GM12878 (cell line): ENCODE data around the gene PHOSPHO1. TPM values are rescaled to one million over a fixed set of nuclear protein-coding genes. Genes with fewer than 3 reads are reported as not detected.
A peak's percentile ranks its signal among the peaks of the same experiment; 100 is the strongest.

Experiments used
- DPF2 ChIP-seq: fragments of 450-650 bp; IDR thresholded peaks from 2 replicates; pipeline ENCODE4 v1.6.1; 2017; ENCODE audit warnings: mild to moderate bottlenecking
- NFYA ChIP-seq: IDR thresholded peaks from 2 replicates; pipeline ENCODE4 v1.6.1; 2011; ENCODE audit warnings: low read depth, mild to moderate bottlenecking, low read length, improper control_type of control experiment, borderline replicate concordance
- RB1 ChIP-seq: fragments of 450-650 bp; formaldehyde crosslinking; IDR thresholded peaks from 2 replicates; pipeline ENCODE4 v1.6.1; 2017; ENCODE audit warnings: mild to moderate bottlenecking, borderline replicate concordance
- RCOR1 ChIP-seq: conservative IDR thresholded peaks from 2 replicates; pipeline ENCODE4 v1.6.1; 2012; ENCODE audit warnings: low read depth, low read length, improper control_type of control experiment
- SIX5 ChIP-seq: IDR thresholded peaks from 2 replicates; pipeline ENCODE4 v1.6.1; 2011; ENCODE audit warnings: mild to moderate bottlenecking, low read depth, low read length, moderate library complexity; ENCODE audit not compliant: severe bottlenecking
- SMAD5 ChIP-seq: IDR thresholded peaks from 2 replicates; pipeline ENCODE4 v1.6.1; 2016; ENCODE audit warnings: antibody characterized with exemption, low read depth
- polyA plus RNA-seq, 11 experiments: library from polyadenylated mRNA; depleted of rRNA in 4 of 11; unstranded in 6 of 11; stranded (reverse) in 5 of 11; fragments of >200 nt; fragmentation: Nextera tagmentation in 4 of 11; fragmentation: Illumina TruSeq in 1 of 11; extraction: Ambion mirVana in 4 of 11; extraction: Trizol in 1 of 11; gene quantifications; 1 replicate in 1 of 11; 2 replicates in 10 of 11; pipeline versions ENCODE4 v1.2.1 to v1.2.3, GENCODE V29; 2011 to 2016; ENCODE audit warnings: inconsistent platforms in 2 of 11, missing spikeins in 2 of 11, low read depth in 1 of 11
- total RNA-seq, 4 experiments: library from RNA; depleted of rRNA in 3 of 4; stranded (reverse); fragments of >200 nt in 3 of 4; fragmentation: Illumina TruSeq in 1 of 4; extraction: Trizol in 1 of 4; gene quantifications; 2 replicates each; pipeline versions ENCODE4 v1.2.1 to v1.2.3, GENCODE V29; 2013 to 2021
- TF ChIP-seq, protein P1 (sequence below): fragments of 450-650 bp; IDR thresholded peaks from 2 replicates; pipeline ENCODE4 v1.6.1; 2017; ENCODE audit warnings: mild to moderate bottlenecking, moderate library complexity
- TF ChIP-seq, protein P2 (sequence below): IDR thresholded peaks from 2 replicates; pipeline ENCODE4 v1.6.1; 2011; ENCODE audit warnings: mild to moderate bottlenecking, low read depth, low read length, moderate library complexity; ENCODE audit not compliant: insufficient replicate concordance
- TF ChIP-seq, protein P3 (sequence below), 3 experiments: IDR thresholded peaks in 2 of 3; conservative IDR thresholded peaks in 1 of 3; 2 replicates each; pipeline ENCODE4 v1.5.1; 2011; ENCODE audit warnings: low read depth in 3 of 3, low read length in 3 of 3, mild to moderate bottlenecking in 3 of 3, control low read depth in 2 of 3, moderate library complexity in 2 of 3, inconsistent platforms in 1 of 3, mixed read lengths in 1 of 3; ENCODE audit not compliant: control insufficient read depth in 2 of 3, insufficient read depth in 1 of 3; ENCODE audit errors: extremely low read depth in 1 of 3

PHOSPHO1 gene
- total and polyA plus RNA-seq, 10 of the 15 experiments (the other 5 are each of a cell fraction or from before 2014, with no cell fraction given) = 0.03 to 1.5 (median 0.16) TPM; not detected in 2

DNA sequence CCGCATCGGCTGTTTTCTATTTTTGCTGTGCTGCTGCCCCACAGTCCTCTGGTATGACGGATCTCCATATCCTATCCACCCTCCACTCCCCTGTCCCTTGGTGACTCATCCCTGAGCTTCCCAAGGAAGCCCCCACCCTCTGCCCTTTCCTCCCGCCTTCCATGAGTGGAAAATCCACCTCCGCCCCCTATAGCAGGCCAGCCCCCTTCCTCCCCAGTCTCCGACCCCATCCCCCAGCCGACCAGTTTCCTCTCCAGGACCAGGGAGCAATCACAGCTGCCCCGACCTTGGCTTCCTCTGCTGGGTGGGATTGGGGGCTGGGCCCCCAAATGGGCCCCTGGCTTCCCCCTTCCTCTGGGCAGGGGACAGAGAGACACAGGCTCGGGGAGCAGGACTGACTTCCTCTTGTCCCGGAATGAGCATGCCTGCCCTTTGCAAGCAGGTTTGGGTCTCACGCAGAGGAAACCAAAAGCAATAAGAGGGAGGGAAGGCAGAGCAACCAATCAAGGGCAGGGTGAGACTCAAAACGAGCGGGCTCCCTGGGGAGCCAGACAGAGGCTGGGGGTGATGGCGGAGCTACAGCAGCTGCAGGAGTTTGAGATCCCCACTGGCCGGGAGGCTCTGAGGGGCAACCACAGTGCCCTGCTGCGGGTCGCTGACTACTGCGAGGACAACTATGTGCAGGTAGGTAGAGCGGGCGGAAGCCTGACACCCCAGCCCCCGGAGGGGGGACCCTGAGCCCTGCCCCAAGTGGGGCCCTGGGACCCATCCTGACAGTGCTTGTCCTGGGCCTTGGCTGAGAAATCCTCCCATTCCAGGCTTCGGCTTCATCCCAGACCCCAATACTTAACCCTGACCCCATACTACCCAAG, 20.2 kb downstream of the PHOSPHO1 start, which contains the start of the genes ABI3 and GNGT2 (continued):
- TF ChIP-seq, protein P1, sequence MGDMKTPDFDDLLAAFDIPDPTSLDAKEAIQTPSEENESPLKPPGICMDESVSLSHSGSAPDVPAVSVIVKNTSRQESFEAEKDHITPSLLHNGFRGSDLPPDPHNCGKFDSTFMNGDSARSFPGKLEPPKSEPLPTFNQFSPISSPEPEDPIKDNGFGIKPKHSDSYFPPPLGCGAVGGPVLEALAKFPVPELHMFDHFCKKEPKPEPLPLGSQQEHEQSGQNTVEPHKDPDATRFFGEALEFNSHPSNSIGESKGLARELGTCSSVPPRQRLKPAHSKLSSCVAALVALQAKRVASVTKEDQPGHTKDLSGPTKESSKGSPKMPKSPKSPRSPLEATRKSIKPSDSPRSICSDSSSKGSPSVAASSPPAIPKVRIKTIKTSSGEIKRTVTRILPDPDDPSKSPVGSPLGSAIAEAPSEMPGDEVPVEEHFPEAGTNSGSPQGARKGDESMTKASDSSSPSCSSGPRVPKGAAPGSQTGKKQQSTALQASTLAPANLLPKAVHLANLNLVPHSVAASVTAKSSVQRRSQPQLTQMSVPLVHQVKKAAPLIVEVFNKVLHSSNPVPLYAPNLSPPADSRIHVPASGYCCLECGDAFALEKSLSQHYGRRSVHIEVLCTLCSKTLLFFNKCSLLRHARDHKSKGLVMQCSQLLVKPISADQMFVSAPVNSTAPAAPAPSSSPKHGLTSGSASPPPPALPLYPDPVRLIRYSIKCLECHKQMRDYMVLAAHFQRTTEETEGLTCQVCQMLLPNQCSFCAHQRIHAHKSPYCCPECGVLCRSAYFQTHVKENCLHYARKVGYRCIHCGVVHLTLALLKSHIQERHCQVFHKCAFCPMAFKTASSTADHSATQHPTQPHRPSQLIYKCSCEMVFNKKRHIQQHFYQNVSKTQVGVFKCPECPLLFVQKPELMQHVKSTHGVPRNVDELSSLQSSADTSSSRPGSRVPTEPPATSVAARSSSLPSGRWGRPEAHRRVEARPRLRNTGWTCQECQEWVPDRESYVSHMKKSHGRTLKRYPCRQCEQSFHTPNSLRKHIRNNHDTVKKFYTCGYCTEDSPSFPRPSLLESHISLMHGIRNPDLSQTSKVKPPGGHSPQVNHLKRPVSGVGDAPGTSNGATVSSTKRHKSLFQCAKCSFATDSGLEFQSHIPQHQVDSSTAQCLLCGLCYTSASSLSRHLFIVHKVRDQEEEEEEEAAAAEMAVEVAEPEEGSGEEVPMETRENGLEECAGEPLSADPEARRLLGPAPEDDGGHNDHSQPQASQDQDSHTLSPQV = no peak
- no peak for TF ChIP-seq NFYA
- peak; percentile 83; the same call in 1 of the 2 replicates for TF ChIP-seq RB1
- peak; percentile 39; the same call in 1 of the 2 replicates for TF ChIP-seq DPF2
- TF ChIP-seq, protein P2, sequence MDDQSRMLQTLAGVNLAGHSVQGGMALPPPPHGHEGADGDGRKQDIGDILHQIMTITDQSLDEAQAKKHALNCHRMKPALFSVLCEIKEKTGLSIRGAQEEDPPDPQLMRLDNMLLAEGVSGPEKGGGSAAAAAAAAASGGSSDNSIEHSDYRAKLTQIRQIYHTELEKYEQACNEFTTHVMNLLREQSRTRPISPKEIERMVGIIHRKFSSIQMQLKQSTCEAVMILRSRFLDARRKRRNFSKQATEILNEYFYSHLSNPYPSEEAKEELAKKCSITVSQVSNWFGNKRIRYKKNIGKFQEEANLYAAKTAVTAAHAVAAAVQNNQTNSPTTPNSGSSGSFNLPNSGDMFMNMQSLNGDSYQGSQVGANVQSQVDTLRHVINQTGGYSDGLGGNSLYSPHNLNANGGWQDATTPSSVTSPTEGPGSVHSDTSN = peak; percentile 3
- TF ChIP-seq, protein P3, sequence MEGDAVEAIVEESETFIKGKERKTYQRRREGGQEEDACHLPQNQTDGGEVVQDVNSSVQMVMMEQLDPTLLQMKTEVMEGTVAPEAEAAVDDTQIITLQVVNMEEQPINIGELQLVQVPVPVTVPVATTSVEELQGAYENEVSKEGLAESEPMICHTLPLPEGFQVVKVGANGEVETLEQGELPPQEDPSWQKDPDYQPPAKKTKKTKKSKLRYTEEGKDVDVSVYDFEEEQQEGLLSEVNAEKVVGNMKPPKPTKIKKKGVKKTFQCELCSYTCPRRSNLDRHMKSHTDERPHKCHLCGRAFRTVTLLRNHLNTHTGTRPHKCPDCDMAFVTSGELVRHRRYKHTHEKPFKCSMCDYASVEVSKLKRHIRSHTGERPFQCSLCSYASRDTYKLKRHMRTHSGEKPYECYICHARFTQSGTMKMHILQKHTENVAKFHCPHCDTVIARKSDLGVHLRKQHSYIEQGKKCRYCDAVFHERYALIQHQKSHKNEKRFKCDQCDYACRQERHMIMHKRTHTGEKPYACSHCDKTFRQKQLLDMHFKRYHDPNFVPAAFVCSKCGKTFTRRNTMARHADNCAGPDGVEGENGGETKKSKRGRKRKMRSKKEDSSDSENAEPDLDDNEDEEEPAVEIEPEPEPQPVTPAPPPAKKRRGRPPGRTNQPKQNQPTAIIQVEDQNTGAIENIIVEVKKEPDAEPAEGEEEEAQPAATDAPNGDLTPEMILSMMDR (IDR thresholded peaks at IDR 0.05 in 2 of 3, conservative IDR thresholded peaks at IDR 0.05 in 1 of 3; ENCODE audit: control insufficient read depth in 2 of 3, extremely low read depth in 1 of 3, insufficient read depth in 1 of 3, low read depth in 3 of 3, low read length in 3 of 3) = no peak
- TF ChIP-seq SMAD5 = peak; percentile 94
- 0 out of 2 replicates have a peak, but pooled peaks have one; percentile 35 for TF ChIP-seq RCOR1
- TF ChIP-seq SIX5 = no peak
